ENCODE results near the gene MYO1D. TPM values are rescaled to one million over a fixed set of nuclear protein-coding genes. Genes with fewer than 3 reads are reported as not detected.

Gene MYO1D
- total and polyA plus RNA-seq, 9 donors = 20.9 to 62.2 (median 53.8) TPM

DNA sequence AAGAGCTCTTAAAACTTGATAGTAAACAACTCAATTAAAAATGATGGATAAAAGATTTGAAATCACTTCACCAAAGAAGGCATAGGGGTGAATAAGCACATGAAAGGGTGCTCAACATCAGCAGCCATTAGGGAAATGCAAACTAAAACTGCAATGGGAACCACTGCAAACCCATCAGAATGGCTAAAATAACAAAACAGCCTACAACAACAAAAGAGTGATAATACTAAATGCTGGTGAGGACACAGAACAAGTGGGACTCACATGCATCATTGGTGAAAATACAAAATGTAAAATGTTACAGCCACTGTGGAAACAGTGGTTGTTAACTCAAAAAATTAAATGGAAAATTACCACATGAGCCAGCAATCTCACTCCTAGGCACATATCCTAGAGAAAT lies 268.7 kb downstream of the MYO1D start:
- no peaks in the 10 kb centered on the region for H3K36me3 ChIP-seq
- no peak overlapping the region for H3K4me3 ChIP-seq
- no peak overlapping the region for H3K27ac ChIP-seq
- no peaks in the 10 kb centered on the region for H3K9me3 ChIP-seq
- H3K27me3 ChIP-seq = no peaks in the 10 kb centered on the region
- H3K4me1 ChIP-seq (ENCODE audit: insufficient read depth) = no peaks in the 10 kb centered on the region
- DNase-seq = no peak
- TF ChIP-seq, protein P1, sequence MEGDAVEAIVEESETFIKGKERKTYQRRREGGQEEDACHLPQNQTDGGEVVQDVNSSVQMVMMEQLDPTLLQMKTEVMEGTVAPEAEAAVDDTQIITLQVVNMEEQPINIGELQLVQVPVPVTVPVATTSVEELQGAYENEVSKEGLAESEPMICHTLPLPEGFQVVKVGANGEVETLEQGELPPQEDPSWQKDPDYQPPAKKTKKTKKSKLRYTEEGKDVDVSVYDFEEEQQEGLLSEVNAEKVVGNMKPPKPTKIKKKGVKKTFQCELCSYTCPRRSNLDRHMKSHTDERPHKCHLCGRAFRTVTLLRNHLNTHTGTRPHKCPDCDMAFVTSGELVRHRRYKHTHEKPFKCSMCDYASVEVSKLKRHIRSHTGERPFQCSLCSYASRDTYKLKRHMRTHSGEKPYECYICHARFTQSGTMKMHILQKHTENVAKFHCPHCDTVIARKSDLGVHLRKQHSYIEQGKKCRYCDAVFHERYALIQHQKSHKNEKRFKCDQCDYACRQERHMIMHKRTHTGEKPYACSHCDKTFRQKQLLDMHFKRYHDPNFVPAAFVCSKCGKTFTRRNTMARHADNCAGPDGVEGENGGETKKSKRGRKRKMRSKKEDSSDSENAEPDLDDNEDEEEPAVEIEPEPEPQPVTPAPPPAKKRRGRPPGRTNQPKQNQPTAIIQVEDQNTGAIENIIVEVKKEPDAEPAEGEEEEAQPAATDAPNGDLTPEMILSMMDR (IDR thresholded peaks at IDR 0.05) = no peak
- no peak for TF ChIP-seq EP300 (IDR thresholded peaks at IDR 0.05)
- intact Hi-C loops (cut with DNase I) = no loop called here

DNA sequence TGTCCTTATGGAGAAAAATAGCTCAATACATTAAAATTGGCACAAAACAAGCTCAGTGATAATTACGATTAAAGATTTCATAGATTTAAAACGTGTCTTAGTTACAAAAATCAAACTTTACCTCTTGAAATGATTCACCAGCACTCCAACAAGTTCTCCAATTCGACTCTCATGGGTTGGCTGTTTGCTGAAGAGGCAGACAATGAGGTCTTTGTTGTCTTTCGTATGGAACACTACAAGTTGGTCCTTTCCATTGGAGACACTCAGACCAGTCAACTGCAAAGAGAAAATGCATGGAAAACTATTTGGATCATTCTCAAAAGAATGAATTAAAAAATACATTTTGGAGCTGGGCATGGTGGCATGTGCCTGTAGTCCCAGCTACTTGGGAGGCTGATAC lies 272.0 kb downstream of the MYO1D start:
- no peak for TF ChIP-seq EP300 (IDR thresholded peaks at IDR 0.05)
- TF ChIP-seq, protein P1 (IDR thresholded peaks at IDR 0.05) = no peak

DNA sequence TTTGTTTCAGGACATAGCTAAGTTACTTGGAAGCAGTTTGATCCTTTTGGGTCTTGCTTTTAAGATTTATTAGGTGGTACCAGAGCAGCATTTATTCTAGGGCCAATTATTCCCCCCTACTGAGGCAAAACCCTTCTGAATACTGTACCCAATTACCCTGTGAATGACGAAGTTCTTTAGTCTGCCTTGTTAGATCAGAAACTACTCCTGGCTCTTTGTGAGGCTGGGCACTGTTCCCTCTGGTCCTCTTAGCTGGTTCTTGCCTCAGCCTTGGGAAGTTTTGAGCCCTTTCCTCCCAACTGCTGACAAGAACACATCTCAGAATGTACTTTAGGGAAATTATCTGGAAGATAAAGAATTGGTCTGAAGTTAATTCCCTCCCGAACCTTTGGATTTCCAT lies 274.5 kb downstream of the MYO1D start:
- Histone ChIP-seq H3K36me3 (no peaks in the 10 kb centered on the region), H3K4me3 (no peak overlapping the region), H3K4me1 (ENCODE audit: insufficient read depth) (no peaks in the 10 kb centered on the region), H3K9me3 (peaks cover 0 to 4% of the 10 kb centered on the region in 2 donors), H3K27ac (no peak overlapping the region), H3K27me3 (no peaks in the 10 kb centered on the region)
- WGBS, 3 donors = 81 to 90% (median 90%) methylated on average over 2 of the region's 2 CpGs
- no peak for TF ChIP-seq POLR2A (IDR thresholded peaks at IDR 0.05)
- no peak for TF ChIP-seq EP300 (IDR thresholded peaks at IDR 0.05)
- TF ChIP-seq, protein P1 (IDR thresholded peaks at IDR 0.05) = no peak
- intact Hi-C loops (cut with DNase I) = no loop called here
- DNase-seq = no peak

More for the DNA sequence above, 272.0 kb downstream of the MYO1D start:
- DNase-seq = no peak
- intact Hi-C loops (cut with DNase I) = no loop called here
- Histone ChIP-seq H3K4me3 (no peak overlapping the region), H3K27me3 (no peaks in the 10 kb centered on the region), H3K4me1 (ENCODE audit: insufficient read depth) (no peaks in the 10 kb centered on the region), H3K9me3 (peaks cover 0 to 4% of the 10 kb centered on the region in 2 donors), H3K27ac (no peak overlapping the region), H3K36me3 (no peaks in the 10 kb centered on the region)
- WGBS, 3 donors = 91 to 92% (median 92%) methylated on average over 4 of the region's 4 CpGs

DNA sequence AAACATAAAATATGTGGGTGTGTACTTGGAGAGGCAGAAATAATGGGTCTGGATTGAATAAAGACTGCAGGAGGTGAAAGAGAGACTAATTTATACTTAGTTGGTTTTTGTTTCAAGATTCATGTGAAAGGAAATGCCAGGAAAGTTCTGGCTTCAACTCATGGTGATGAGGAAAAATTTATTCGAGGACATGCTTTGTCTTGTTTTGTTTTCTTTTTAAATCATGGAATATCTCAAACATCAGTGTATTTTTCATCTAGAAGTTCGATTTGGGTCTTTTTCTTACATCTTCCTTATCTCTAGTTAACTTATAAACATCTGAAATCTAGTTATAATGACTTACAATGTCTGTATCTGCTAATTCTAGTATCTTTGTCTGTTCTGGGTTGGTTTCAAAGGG lies 275.1 kb downstream of the MYO1D start:
- peaks cover 0 to 4% of the 10 kb centered on the region in 2 donors for H3K9me3 ChIP-seq

More for the DNA sequence above, 275.1 kb downstream of the MYO1D start:
- no peak overlapping the region for H3K4me3 ChIP-seq
- H3K27me3 ChIP-seq = no peaks in the 10 kb centered on the region
- H3K36me3 ChIP-seq = no peaks in the 10 kb centered on the region
- TF ChIP-seq POLR2A (IDR thresholded peaks at IDR 0.05) (no peak), EP300 (IDR thresholded peaks at IDR 0.05) (no peak)
- TF ChIP-seq, protein P1 (IDR thresholded peaks at IDR 0.05) = no peak
- no peaks in the 10 kb centered on the region for H3K4me1 ChIP-seq (ENCODE audit: insufficient read depth)
- H3K27ac ChIP-seq = no peak overlapping the region
- intact Hi-C loops (cut with DNase I) = no loop called here
- WGBS, 3 donors = 74 to 79% (median 75%) methylated on average over 2 of the region's 2 CpGs
- DNase-seq = no peak
